Mesothelial cell of epicardium (in vitro differentiated cells): ENCODE results near the gene SLC12A3. TPM values are rescaled to one million over a fixed set of nuclear protein-coding genes. Genes with fewer than 3 reads are reported as not detected.
"Not testable (repeated sequence)": the region's sequence is repeated elsewhere in the genome, so short reads cannot be mapped to it uniquely, and the experiment has no call there.

Source experiments
- DNase-seq, 2 experiments: peaks; one replicate each; pipeline ENCODE4 v3.0.0; 2021; ENCODE audit warnings: low spot score in 2 of 2; ENCODE audit not compliant: unreplicated experiment in 2 of 2
- H3K27ac Mint-ChIP-seq: 2 replicates; pipeline ENCODE4 v1.8.0; 2021; ENCODE audit warnings: mixed read lengths
- H3K27me3 Mint-ChIP-seq: 2 replicates; pipeline ENCODE4 v1.8.0; 2021; ENCODE audit warnings: low read depth, mixed read lengths
- H3K36me3 Mint-ChIP-seq: 2 replicates; pipeline ENCODE4 v1.8.0; 2021; ENCODE audit warnings: mixed read lengths
- H3K4me1 Mint-ChIP-seq: 2 replicates; pipeline ENCODE4 v1.8.0; 2021; ENCODE audit warnings: mixed read lengths
- H3K4me3 Mint-ChIP-seq: 2 replicates; pipeline ENCODE4 v1.8.0; 2021; ENCODE audit warnings: mild to moderate bottlenecking, moderate library complexity, mixed read lengths
- H3K9me3 Mint-ChIP-seq: 2 replicates; pipeline ENCODE4 v1.8.0; 2021; ENCODE audit warnings: mixed read lengths
- total RNA-seq: library from RNA; stranded (reverse); gene quantifications from 3 replicates; pipeline ENCODE4 v1.2.1, GENCODE V29; 2021
- TF ChIP-seq, protein P1 (sequence below): fragments of 200-600 bp; sonication (generic); IDR thresholded peaks from one replicate; pipeline ENCODE4 v1.5.0; 2021; ENCODE audit warnings: antibody characterized with exemption; ENCODE audit not compliant: unreplicated experiment

SLC12A3 gene
- total RNA-seq, 1 donor from 2014 or later, result not detected

DNA sequence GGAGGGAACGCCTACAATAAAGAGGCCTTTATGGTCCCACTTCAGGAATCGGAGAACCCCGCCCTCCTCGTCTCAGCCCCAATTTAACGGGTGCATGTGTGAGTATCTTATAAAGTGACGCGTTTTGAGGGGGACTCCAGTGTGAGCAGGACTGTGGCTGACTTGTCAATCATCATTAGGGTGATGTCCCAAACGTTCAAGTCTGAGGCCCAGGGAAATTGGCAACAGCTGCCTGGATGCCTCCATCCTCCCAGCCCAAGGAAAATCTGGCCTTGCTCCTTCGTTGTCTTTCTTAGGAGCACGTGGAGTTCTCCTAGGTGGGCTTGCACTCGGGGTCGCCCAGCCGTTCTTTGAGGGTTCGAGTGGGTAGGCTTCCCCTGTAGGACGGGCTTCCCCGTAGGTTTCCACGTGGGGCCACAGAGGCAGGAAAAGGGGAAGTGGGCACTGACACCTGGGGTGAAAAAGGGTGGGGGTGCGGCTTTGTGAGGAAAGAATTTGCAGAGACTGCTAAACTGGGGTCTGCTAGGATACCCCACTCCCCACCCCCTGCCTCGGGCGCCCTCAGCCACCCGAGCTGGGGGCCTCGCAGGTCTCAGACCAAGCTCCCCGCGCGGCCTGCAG, 66.4 kb downstream of the SLC12A3 start:
- no peaks in the 10 kb centered on the region for H3K9me3 Mint-ChIP-seq
- H3K4me3 Mint-ChIP-seq, result peak overlapping the region; percentile 98
- peaks cover 34% of the 10 kb centered on the region for H3K4me1 Mint-ChIP-seq
- TF ChIP-seq, protein P1, sequence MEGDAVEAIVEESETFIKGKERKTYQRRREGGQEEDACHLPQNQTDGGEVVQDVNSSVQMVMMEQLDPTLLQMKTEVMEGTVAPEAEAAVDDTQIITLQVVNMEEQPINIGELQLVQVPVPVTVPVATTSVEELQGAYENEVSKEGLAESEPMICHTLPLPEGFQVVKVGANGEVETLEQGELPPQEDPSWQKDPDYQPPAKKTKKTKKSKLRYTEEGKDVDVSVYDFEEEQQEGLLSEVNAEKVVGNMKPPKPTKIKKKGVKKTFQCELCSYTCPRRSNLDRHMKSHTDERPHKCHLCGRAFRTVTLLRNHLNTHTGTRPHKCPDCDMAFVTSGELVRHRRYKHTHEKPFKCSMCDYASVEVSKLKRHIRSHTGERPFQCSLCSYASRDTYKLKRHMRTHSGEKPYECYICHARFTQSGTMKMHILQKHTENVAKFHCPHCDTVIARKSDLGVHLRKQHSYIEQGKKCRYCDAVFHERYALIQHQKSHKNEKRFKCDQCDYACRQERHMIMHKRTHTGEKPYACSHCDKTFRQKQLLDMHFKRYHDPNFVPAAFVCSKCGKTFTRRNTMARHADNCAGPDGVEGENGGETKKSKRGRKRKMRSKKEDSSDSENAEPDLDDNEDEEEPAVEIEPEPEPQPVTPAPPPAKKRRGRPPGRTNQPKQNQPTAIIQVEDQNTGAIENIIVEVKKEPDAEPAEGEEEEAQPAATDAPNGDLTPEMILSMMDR, result no peak
- peak overlapping the region; percentile 99 for H3K27ac Mint-ChIP-seq
- DNase-seq, result no peak
- H3K27me3 Mint-ChIP-seq, result no peaks in the 10 kb centered on the region
- H3K36me3 Mint-ChIP-seq, result peaks cover 8% of the 10 kb centered on the region

- Mint-ChIP-seq H3K4me3 (peak within 1 kb of the TSS; percentile 98), H3K27ac (peak within 1 kb of the TSS; percentile 99)
- TF ChIP-seq, protein P1, result no peak
Measured at GRCh38 chr16:56931892-56932720, 67.1 kb downstream of the SLC12A3 start, which contains the start of gene HERPUD1. TSS of gene HERPUD1 (plus strand) at chr16:56932142. CDS start at chr16:56932245, 103 bp downstream.

DNA sequence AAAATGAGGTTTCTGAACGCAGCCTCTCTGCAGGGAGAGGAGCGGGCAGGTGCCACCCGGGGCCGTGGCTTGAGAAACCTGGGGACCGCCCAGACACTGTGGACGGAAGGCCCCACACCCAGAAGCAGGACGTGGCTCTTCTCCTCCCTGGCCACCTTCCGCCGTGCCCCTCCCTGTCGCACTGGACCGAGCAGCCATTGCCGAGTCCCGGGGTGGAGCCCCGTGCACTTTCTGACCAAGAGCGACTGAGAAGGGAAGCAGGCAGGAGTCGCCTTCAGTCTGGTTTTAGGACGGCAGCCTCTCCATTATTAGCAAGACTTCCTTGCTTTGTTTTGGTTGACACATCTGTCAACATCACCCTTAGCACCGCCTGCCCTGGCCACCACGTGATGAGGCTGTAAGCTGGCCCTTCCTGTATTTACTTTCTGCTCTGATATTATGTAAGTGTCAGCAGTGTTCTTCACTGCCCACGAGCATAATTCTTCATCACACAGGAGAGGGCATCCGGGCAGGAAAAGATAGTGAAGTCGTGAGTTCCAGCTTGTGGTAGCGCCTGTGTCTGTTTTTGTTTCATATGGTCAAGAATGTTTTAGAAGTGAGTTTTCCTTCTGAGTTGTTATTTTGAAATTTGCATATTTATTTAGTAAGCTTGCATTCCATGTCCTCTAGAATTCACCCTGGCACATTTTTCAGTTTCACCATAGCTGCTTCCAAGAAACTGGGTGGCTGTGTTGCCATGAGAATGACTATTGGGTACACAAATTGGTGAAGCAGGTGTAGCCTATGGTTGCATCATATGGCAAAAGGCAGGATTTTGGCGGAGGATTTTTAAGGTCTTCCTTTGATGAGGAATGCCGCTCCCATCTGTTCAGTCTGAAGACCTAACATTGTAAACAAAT, 68.0 kb downstream of the SLC12A3 start:
- H3K36me3 Mint-ChIP-seq, result peaks cover 18% of the 10 kb centered on the region
- no peaks in the 10 kb centered on the region for H3K9me3 Mint-ChIP-seq

More at GRCh38 chr16:56931892-56932720, 67.1 kb downstream of the SLC12A3 start, which contains the start of gene HERPUD1:
- DNase-seq, result peak; percentile 98 to 99
- Mint-ChIP-seq H3K27me3 (no peaks in the 10 kb centered on the region), H3K9me3 (no peaks in the 10 kb centered on the region), H3K36me3 (peaks cover 12% of the 10 kb centered on the region), H3K4me1 (peaks cover 34% of the 10 kb centered on the region)

GRCh38 chr16:56933828-56934598, 69.0 kb downstream of the SLC12A3 start:
- DNase-seq, result no peak
- peak overlapping the region; percentile 48 for H3K27ac Mint-ChIP-seq
- peaks cover 27% of the 10 kb centered on the region for H3K36me3 Mint-ChIP-seq
- H3K4me1 Mint-ChIP-seq, result peaks cover 34% of the 10 kb centered on the region
- H3K9me3 Mint-ChIP-seq, result no peaks in the 10 kb centered on the region
- H3K27me3 Mint-ChIP-seq, result no peaks in the 10 kb centered on the region
- H3K4me3 Mint-ChIP-seq, result peak overlapping the region; percentile 98
- TF ChIP-seq, protein P1, result no peak

More for the DNA sequence above, 68.0 kb downstream of the SLC12A3 start:
- peaks cover 34% of the 10 kb centered on the region for H3K4me1 Mint-ChIP-seq
- H3K27ac Mint-ChIP-seq, result peak overlapping the region; percentile 99
- DNase-seq, result peak in 1 of 2 experiments; percentile 59
- TF ChIP-seq, protein P1, result no peak
- no peaks in the 10 kb centered on the region for H3K27me3 Mint-ChIP-seq
- peak overlapping the region; percentile 98 for H3K4me3 Mint-ChIP-seq

DNA sequence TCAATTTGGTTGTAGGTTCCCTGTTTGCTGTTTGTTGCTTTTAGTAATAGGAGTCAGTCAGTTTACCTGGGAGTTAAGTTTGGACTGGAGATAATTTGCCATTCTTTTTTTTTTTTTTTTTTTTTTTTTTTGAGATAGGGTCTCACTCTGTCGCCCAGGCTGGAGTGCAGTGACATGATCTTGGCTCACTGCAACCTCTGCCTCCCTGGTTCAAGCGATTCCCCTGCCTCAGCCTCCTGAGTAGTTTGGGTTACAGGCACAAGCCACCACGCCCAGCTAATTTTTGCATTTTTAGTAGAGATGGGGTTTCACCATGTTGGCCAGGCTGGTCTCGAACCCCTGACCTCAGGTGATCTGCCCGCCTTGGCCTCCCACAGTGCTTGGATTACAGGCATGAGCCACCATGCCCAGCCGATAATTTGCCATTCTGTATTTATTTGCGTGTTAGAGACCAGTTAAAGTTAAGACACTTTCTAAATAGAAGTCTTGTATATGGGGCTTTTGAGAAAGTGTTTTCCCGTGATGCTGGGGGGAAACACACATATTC, 69.7 kb downstream of the SLC12A3 start:
- peak overlapping the region; percentile 48 for H3K27ac Mint-ChIP-seq
- peaks cover 29% of the 10 kb centered on the region for H3K36me3 Mint-ChIP-seq
- peaks cover 34% of the 10 kb centered on the region for H3K4me1 Mint-ChIP-seq
- DNase-seq, H3K27me3 Mint-ChIP-seq, H3K9me3 Mint-ChIP-seq: not testable (repeated sequence)
- H3K4me3 Mint-ChIP-seq, result peak overlapping the region; percentile 98
